Activated CD4-positive, CD25-positive, alpha-beta regulatory T cell treated with anti-CD3 and anti-CD28 coated beads, Interleukin-2, amount 50 U/mL, for 24 hours (primary cell): ENCODE data around the gene PPP1R1A.

Source experiments
- ATAC-seq, 2 donors: fragments of 150-1000 bp; cut with Tn5 transposase; one replicate each; pipeline ENCODE4 v1.10.0; 2021; ENCODE audit warnings: mild to moderate bottlenecking in 1 of 2, moderate library complexity in 1 of 2

Gene PPP1R1A

DNA sequence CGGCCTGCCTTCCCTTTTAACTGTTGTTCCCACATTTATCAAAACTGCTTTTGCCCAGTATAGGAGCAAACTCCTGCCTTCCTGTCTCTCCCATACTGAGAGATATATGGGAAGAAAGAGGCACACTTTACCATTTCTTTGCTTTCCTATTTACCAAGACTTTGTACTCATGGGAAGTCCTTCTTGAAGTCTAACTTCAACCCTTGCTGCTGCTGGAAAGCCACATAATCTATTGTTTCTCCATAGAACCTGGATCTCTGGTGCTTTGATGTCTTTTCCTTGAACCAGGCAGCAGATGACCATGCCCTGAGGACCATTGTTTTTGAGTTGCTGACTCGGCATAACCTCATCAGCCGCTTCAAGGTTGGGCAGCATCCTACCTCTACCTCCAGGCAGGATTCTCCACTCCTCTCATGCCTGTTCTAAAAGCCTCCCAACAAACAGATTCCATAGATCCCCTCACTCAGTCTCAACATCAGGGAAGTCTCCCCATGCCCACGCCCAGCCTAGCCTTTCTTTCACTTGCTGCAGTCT, 18.4 kb downstream of the PPP1R1A start:
- ATAC-seq = no peak

DNA sequence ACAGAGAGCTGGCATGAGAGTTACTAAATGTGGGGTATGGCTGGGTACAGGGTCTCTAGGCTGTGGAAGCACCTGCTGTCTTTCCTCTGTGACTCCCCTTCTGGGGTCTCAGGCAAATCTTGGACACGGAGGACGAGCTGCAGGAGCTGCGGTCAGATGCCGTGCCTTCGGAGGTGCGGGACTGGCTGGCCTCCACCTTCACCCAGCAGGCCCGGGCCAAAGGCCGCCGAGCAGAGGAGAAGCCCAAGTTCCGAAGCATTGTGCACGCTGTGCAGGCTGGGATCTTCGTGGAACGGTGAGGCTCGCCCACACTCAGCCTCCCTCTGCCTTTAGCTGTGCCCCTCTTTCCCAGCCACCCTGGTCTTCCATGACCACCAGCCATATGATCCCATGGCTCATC, 19.4 kb downstream of the PPP1R1A start:
- ATAC-seq = no peak

DNA sequence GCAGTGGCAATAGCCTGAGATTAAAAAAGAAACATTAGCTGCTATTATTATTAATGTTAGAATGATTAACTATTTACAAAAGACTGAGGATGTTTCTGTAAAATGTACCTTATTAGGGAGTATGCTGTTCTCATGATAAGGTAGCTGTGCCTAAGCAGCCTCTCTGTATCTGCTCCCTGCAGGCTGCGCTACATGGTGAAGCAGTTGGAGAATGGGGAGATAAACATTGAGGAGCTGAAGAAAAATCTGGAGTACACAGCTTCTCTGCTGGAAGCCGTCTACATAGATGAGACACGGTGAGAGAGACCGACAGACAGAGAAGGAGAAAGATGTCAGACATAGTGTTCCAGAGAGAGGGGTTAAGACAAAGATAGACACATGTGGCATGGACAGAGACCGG, 21.7 kb downstream of the PPP1R1A start:
- no peak for ATAC-seq

DNA sequence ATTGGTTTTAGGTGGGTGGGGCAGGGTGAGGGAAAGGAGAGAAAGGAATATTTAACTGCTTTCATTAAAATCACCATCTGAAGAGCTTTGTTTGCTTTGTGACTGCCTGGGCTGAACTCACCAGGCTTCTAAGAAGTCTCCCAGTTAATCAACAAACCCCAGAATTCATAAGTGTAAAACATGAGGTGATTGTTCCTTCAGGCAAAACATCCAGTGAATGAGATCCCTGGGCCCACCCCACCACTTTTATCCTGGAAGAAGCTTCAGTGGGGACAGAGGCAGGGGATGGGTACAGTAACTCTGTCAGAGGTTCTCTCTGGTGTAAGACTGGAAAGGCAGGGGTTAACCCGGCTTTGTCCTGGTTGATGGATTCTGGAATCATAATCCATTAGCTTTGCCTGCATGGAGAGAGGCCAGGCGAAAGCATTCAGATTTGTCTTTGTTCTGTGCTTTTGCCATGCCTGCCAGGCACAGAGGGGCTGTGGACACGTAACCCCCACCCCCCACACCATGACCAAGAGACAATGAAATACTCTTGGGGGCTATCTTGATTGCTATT, 22.4 kb downstream of the PPP1R1A start:
- no peak for ATAC-seq

DNA sequence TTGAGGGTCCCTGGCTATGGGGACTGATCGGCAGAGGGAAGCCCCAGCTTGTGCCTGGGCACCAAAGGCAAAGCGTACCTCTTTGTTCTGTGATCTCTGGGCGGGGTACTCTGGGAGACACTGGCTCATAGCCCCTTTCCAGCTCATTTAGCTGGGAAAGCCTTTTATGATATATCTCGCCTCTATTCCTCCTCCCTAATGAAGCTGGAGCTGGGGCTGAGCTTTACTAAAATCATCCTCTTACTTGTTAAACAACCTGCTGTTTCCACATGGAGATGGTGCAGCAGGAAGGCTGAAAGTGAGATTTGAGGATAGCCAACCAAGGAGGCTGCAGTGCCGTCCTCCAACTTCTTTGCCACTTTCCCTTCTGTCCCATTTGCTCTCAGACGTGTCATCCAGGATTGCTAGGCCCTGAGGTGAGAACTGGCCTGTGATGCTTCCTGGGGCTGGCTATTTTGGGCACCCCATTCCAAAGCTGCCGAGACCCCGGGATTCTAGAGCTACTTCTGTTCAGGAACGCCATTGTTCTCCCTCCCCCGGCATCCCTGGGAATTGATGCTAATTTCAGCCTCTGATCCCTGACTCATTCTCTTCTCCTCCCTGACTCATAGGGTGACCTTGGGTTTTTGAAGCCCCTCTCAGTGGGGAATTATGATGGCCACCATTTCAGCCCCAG, 23.0 kb downstream of the PPP1R1A start:
- ATAC-seq = no peak

DNA sequence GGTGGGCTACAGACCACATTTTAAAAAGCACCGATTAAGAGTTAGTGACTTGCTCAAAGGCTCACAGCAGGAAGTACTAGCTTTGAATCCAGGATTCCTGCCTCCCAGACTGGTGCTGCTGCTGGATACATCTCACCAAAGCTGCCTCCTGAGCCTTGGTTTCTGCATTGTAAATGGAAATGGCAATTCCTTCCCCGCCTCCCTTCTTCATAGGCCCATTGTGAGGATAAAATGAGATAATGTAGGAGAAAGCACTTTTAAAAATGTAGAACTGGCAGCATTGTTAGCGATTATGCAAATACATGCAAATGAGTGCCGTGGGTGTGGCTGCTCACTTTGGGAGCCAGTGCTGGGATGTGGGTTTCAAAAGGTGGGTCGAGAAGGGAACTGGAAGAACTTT, 23.7 kb downstream of the PPP1R1A start:
- ATAC-seq = no peak

DNA sequence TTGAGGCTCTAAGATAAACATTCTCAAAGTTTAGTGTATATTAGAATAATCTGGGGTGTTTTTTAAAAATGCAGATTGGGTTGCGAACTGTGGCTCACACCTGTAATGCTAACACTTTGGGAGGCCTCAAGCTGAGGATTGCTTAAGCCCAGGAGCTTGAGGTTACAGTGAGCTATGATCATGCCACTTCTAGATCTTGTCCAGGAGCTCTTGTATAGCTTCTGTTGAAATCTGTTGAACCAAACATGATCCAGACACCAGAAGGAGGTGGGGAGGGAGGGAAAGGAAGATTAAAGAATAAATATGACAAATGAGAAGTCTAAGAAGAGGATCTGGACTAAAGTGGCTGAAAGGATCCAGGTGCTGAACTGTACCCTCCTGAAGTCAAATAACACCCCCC, 24.7 kb downstream of the PPP1R1A start:
- no peak for ATAC-seq

DNA sequence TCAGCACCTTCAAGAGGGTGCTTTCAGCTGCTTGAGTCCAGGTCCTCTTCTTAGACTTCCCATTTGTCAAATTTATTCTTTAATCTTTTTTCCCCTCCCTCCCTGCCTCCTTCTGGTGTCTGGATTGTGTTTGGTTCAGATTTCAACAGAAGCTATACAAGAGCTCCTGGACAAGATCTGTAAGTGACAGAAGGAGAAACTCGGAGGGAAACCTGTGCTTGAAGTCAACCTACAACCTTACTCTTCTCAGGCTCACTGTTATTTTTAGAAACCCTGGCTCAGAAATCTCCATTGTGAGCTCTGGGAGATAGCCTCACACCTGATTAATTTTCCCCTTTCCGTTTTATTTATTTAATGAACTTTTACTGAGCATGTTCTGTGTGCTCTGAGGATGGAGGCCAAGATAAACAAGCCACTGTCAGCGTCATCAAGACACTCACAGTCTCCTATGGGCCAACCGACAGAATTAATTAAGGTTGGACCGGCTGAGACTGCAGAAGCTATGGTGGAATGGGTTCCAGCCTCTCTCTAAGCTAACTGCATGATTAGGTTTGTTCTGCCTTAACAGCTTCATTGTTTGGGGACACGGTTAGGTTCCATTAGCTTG, 25.6 kb downstream of the PPP1R1A start:
- no peak for ATAC-seq

DNA sequence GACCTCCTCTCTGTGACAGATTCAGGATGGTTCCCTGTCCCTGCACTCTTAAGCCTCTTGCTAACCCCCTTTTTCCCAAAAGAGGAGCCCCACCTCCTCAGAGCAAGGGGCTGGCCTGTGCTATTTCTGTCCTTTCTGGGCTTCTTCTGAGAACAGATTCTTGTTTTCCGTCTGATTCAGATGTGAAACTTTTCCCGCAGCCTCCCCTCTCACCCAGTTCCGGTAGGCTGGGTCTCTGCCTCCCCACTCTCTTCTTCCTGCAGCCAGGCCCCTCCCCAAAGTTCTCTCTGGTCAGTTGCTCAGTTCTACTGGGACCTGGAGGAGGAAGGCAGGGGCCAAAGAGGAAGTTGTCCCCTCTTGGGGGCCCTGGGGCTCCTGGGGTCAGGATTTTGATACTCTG, 27.3 kb downstream of the PPP1R1A start:
- no peak for ATAC-seq

DNA sequence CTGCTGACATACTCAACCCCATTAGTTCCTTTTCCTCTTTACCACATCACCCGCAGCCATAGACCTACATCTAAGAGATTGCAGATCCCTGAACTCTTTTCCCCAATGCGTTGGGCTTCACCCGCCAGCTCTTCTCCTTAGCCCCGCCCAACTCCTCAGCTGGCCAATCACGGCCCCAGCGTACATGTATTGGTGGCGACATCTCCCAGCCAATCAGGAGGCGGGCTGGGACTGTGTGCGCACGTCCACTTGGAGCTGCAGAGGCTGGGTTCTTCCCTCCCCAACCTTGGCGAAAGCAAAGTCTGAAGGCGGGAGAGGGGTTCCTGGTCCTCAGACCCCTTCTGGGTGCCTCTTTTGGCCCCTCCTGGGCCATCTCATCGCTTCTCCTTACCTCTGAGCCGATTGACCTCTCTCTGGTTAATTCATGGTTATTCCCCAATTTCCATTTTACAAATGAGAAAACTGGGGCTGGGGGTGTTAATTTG, 28.0 kb downstream of the PPP1R1A start:
- peak; percentile 100 for ATAC-seq

DNA sequence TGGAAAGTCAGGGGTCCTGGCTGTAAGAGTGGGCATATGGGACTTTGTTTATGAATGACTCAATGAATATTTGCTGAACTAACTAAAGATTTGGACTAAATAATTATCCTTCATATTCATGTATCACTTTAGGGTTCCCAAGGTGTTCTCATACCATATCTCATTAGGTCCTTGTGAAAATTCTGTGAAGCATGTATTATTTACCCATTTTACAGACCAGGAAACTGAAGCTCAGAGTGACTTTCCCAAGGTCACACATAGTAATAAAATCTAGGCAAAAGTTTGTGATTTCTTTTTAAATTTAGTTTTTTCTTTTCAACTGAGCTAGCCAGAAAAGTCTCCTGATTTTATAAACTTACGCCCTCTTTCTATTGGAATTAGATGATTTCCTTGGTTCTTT, 29.7 kb downstream of the PPP1R1A start:
- ATAC-seq = no peak

DNA sequence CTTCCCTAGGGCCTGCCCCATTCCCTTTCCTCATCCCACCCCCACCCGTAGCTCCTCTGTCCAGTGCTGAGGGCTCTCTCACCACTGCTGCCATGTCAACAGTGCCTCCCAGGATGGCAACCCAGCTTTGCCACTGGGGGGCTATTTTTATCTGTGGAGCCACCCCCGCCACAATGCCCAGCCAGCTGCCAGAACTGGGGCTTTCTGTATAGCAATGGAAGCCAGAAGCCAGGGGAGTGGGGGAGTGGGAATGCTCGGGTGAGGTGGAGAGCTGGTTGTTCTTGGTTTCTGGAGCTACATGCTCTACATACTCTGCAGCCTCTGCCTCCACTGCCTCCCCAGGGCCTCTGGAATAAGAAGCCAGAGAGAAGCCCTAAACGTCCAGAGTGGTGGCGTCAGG, 30.1 kb downstream of the PPP1R1A start:
- no peak for ATAC-seq

DNA sequence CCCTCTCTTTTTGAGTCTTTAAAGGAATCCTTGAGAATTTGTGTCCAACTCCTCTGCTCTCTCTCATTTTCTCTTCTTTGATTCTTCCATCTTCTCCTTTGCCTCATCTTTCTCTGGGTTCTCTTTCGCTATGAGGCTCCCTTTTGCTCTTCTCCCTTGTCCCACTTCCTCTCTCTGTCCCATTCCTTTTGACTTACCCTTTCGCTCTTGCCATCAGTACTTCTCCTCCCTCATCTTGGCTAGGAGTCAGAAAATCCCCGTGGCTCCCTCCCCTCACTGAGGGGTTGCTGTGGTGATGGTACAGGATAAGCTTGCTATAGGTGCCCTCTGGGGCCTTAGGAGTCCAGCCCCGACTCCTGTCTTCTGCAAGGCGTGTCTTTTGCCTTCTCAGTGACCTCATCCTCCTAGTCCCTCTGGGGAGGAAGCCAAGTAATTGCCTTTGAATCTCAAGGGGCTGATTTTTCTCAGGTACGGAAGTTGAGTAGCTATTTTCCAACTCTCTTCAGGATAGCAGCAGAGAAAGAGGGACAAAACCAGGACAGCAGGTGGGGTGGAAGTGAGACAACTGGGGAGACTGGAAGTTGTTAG, 32.7 kb downstream of the PPP1R1A start:
- ATAC-seq = no peak

DNA sequence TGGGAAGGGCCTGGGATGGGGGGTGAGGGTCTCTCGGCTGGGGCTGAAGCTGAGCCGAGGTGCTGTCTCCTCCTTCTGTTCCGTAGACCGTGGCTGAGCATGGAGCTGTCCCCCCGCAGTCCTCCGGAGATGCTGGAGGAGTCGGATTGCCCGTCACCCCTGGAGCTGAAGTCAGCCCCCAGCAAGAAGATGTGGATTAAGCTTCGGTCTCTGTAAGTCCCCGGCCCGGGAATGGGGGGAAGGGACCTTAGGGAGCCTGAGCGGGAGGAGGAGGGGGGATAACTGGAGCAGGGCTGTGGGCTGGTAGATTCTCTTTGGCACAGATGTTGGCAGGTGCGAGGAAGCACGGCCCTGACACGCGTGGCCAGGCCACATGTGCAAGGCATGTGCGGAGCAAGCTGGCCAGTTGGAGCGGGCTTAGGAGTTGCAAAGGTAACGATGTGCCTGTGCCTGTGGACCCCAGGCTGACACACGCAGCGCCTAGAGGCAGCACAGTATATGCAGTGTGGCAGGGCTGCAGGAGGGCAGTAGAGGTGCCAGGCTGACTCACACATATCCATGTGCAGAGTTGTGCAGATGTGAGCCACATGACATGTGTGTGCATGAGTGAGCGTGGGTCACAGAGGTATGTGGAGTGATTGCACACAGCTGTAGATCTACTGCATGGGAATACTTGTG, 38.5 kb downstream of the PPP1R1A start:
- peak; percentile 87 for ATAC-seq

DNA sequence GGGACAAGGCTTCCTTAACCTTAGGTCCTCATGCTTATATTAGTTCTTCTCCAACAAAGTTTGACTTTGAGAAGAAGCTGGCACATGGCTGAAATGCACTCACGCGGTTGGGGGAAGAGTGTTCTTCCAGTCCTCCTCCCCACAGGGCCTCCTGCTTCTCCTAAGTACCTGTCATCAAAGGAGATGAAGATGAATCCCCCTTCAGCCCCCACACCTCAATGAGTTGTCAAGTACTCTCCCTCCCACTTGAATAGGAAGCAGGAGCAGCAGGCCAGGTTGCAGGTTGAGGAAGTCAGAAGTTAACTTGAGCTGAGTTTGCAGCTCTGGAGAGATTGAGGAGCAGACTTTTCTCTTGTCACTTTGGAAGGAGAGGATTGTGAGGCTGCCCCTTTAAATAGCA, 41.9 kb downstream of the PPP1R1A start:
- ATAC-seq = no peak

DNA sequence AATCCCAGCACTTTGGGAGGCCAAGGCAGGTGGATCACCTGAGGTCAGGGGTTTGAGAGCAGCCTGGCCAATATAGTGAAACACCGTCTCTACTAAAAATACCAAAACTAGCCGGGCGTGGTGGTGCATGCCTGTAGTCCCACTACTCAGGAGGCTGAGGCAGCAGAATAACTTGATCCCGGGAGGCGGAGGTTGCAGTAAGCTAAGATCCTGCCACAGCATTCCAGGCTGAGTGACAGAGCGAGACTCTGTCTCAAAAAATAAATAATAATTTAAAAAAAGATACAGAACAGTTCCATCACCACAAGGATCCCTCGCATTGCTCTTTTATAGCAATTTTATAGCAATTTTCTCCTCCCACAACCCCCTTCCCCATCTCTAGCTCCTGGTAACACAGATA, 43.7 kb downstream of the PPP1R1A start:
- ATAC-seq = no peak

DNA sequence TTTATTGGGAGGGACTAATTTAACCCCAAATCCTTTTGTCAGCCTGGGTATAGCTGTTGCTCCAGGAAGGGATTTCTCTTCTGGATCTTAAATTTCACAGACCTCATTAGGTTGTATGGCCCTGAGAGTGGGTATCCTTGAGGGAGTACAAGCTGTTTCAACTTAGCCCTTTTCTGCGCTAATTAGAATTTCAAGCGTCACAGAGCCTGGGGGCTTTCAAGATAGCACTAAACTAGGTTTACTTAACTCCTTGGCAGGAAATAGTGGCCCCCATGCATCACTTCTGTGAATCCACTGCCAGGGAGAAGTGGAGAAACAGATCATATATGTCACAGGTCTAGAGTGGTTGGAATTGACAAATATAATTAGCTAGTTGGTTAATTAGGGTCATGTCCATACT, 44.9 kb downstream of the PPP1R1A start:
- no peak for ATAC-seq

DNA sequence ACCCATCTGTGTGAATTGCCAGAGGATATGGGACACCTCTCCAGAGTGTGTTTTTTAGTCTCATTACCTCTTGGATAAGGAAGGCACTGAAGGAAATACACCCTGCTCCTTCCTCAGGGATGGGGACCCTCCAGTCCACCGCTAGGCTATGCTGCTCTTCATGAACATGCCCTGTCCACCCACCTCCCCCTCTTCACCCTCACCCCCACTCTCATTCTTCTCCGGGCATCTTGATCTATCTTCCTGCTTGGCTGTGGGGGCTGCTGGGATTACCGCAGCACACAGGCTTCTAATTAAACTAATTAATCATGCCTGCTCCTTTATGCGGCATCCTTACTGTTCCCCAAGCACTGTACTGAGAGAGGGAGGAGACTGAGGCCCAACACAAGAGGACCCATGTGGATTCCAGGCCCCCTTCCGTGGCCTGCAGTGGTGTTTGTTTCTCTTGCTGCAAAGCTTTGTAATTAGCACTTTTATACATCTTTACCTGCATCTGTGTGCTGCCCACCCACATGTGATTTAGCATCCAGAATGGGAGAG, 46.6 kb downstream of the PPP1R1A start:
- no peak for ATAC-seq

DNA sequence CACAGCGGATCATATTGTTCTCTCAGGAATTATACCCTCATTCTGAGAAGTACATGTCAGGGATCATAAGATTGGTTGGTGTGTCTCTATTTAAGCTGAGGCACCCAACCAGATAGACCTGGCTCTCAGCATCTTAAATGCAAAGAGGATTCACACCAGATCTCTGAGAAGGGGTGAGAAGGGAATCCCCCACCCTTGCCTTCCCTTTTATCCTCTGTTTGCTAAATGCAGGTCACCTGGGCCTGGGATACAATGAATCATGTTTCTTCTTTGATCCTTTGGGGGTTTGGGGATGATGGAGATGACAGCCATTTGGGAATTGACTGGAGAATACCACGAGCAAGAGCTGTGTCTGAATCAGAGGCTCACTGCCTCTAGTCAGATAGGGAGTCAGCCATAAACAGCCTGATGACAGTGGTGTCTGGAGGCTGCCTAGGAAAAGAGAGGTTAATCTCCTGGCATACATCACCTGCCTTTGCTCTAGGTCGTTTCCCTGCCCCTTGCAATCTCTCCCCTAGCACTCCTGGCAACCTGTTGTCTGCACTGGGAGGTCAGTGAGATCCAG, 50.2 kb downstream of the PPP1R1A start:
- no peak for ATAC-seq

DNA sequence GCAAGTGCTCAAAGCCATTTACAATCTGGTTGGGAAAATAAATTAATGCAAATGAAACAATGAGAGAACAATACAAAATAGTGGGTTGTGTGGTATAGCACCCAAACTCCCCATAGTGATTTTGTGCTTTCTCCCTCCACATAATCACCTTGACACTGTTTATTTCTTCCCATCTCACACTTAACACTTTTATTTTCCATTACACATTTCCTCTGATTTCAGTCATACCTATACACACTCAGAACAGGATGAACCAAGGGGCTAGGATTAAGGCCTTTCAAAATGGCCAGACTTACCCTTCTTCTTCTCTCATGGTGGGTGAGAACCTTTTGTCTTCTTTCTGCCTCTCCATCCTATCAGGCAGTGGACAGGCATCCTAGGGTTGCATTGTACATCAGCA, 53.0 kb downstream of the PPP1R1A start:
- ATAC-seq = no peak

DNA sequence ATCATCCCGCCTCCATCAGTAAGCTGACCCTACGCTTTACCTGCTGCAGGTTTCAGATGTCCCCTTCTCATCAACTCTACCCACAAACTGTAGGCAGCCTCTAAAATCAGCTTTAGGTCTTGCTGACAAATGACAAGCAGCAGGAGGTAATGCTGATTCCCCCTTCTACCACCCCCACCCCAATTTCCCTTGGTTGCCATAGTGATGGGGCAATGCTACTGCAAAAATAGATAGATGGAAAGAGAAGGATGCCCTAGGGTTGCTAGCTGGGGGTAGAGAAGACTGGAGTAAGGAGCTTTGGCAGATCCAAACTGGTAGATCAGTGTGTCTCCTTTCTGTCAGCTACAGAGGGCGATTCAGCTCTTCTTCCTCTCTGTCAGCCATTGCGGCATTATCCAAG, 58.9 kb downstream of the PPP1R1A start:
- no peak for ATAC-seq
